HEK293 (cell line): Measurements from ENCODE around the gene MAGEL2.

ENCODE experiments used
- CTCF ChIA-PET: fragments of 350-600 bp; formaldehyde crosslinking; extraction: SDS; loops from one replicate; lab custom pipeline; 2021; ENCODE audit warnings: antibody characterized with exemption; lab: Yijun Ruan, JAX
- POLR2A ChIA-PET: fragments of 300-600 bp; formaldehyde crosslinking; extraction: SDS; loops from one replicate; lab custom pipeline; 2020; ENCODE audit warnings: antibody characterized with exemption, inconsistent platforms; lab: Yijun Ruan, JAX
- H3K27ac ChIP-seq: fragments of 200-500 bp; sonication (Bioruptor generic); 2 replicates; pipeline ENCODE4 v1.5.1; 2014; ENCODE audit warnings: low read depth, low read length, control low read depth, inconsistent platforms; ENCODE audit errors: extremely low read depth
- H3K36me3 ChIP-seq, 2 experiments: fragments of 200-500 bp in 1 of 2; sonication (Bioruptor generic) in 1 of 2; 1 replicate in 1 of 2; 2 replicates in 1 of 2; pipeline ENCODE4 v1.5.1; 2014 to 2017; ENCODE audit warnings: inconsistent platforms in 2 of 2, low read length in 2 of 2; ENCODE audit not compliant: control insufficient read depth in 2 of 2, insufficient read depth in 1 of 2
- H3K4me1 ChIP-seq: fragments of 200-500 bp; sonication (Bioruptor generic); 2 replicates; pipeline ENCODE4 v1.5.1; 2014; ENCODE audit warnings: mild to moderate bottlenecking, low read length, inconsistent platforms; ENCODE audit not compliant: control insufficient read depth, insufficient read depth
- H3K4me3 ChIP-seq: 2 replicates; pipeline ENCODE4 v1.5.1; 2011; ENCODE audit warnings: low read depth, mild to moderate bottlenecking, control low read depth, low read length, moderate library complexity
- H3K9me3 ChIP-seq: fragments of 200-500 bp; sonication (Bioruptor generic); 2 replicates; pipeline ENCODE4 v1.5.1; 2014; ENCODE audit warnings: low read depth, low read length, inconsistent platforms; ENCODE audit not compliant: control insufficient read depth, insufficient read depth
- KLF8 ChIP-seq: fragments of 450-650 bp; formaldehyde crosslinking; IDR thresholded peaks from 2 replicates; pipeline ENCODE4 v1.5.1; 2016; ENCODE audit warnings: missing biosample characterization, missing genetic modification characterization
- ZIC2 ChIP-seq: fragments of 450-650 bp; formaldehyde crosslinking; IDR thresholded peaks from 2 replicates; pipeline ENCODE4 v1.5.1; 2016; ENCODE audit warnings: missing biosample characterization, missing genetic modification characterization
- ZNF146 ChIP-seq: fragments of 450-650 bp; formaldehyde crosslinking; IDR thresholded peaks from 2 replicates; pipeline ENCODE4 v1.5.1; 2016; ENCODE audit warnings: missing biosample characterization, missing genetic modification characterization
- ZNF2 ChIP-seq: fragments of 450-650 bp; formaldehyde crosslinking; IDR thresholded peaks from 2 replicates; pipeline ENCODE4 v1.5.1; 2016; ENCODE audit warnings: missing biosample characterization, missing genetic modification characterization
- ZNF202 ChIP-seq: fragments of 450-650 bp; formaldehyde crosslinking; IDR thresholded peaks from 2 replicates; pipeline ENCODE4 v1.5.1; 2016; ENCODE audit warnings: missing biosample characterization, missing genetic modification characterization, borderline replicate concordance
- ZNF239 ChIP-seq: fragments of 450-650 bp; formaldehyde crosslinking; IDR thresholded peaks from 2 replicates; pipeline ENCODE4 v1.5.1; 2016; ENCODE audit warnings: missing biosample characterization, missing genetic modification characterization
- ZNF248 ChIP-seq: fragments of 450-650 bp; formaldehyde crosslinking; IDR thresholded peaks from 2 replicates; pipeline ENCODE4 v1.5.1; 2017; ENCODE audit warnings: missing biosample characterization, missing genetic modification characterization
- ZNF274 ChIP-seq, 2 experiments: fragments of 200-500 bp in 1 of 2; fragments of 450-650 bp in 1 of 2; sonication (Bioruptor generic) in 1 of 2; formaldehyde crosslinking in 1 of 2; IDR thresholded peaks; 2 replicates each; pipeline versions ENCODE4 v1.5.1 to v1.6.1; 2014 to 2016; ENCODE audit warnings: borderline replicate concordance in 1 of 2, inconsistent platforms in 1 of 2, low read length in 1 of 2, missing biosample characterization in 1 of 2, missing genetic modification characterization in 1 of 2
- ZNF350 ChIP-seq: fragments of 450-650 bp; formaldehyde crosslinking; IDR thresholded peaks from 2 replicates; pipeline ENCODE4 v1.5.0; 2017; ENCODE audit warnings: missing biosample characterization, mild to moderate bottlenecking, missing genetic modification characterization
- ZNF423 ChIP-seq: fragments of 450-650 bp; formaldehyde crosslinking; IDR thresholded peaks from 2 replicates; pipeline ENCODE4 v1.5.1; 2016; ENCODE audit warnings: missing biosample characterization, missing genetic modification characterization
- ZNF48 ChIP-seq: fragments of 450-650 bp; formaldehyde crosslinking; IDR thresholded peaks from 2 replicates; pipeline ENCODE4 v1.5.1; 2016; ENCODE audit warnings: missing biosample characterization, missing genetic modification characterization
- ZNF555 ChIP-seq: fragments of 450-650 bp; formaldehyde crosslinking; conservative IDR thresholded peaks from 2 replicates; pipeline ENCODE4 v1.5.1; 2017; ENCODE audit warnings: missing biosample characterization, mild to moderate bottlenecking, missing genetic modification characterization, inconsistent platforms
- ZNF571 ChIP-seq: fragments of 450-650 bp; formaldehyde crosslinking; IDR thresholded peaks from 2 replicates; pipeline ENCODE4 v1.5.0; 2017; ENCODE audit warnings: missing biosample characterization, missing genetic modification characterization
- ZNF626 ChIP-seq: fragments of 450-650 bp; sonication (Bioruptor Pico); formaldehyde crosslinking; IDR thresholded peaks from 2 replicates; pipeline ENCODE4 v1.5.1; 2018; ENCODE audit warnings: missing biosample characterization, missing genetic modification characterization, inconsistent platforms
- ZNF629 ChIP-seq: fragments of 450-650 bp; formaldehyde crosslinking; IDR thresholded peaks from 2 replicates; pipeline ENCODE4 v1.5.1; 2017; ENCODE audit warnings: missing biosample characterization, missing genetic modification characterization
- ZNF654 ChIP-seq: fragments of 450-650 bp; formaldehyde crosslinking; IDR thresholded peaks from 2 replicates; pipeline ENCODE4 v1.5.1; 2016; ENCODE audit warnings: low read depth, missing biosample characterization, missing genetic modification characterization
- ZNF664 ChIP-seq: fragments of 450-650 bp; formaldehyde crosslinking; IDR thresholded peaks from 2 replicates; pipeline ENCODE4 v1.5.1; 2016; ENCODE audit warnings: missing biosample characterization, missing genetic modification characterization
- ZNF670 ChIP-seq: fragments of 450-650 bp; formaldehyde crosslinking; IDR thresholded peaks from 2 replicates; pipeline ENCODE4 v1.5.1; 2016; ENCODE audit warnings: missing biosample characterization, missing genetic modification characterization, low read depth
- ZNF677 ChIP-seq: fragments of 450-650 bp; IDR thresholded peaks from 2 replicates; pipeline ENCODE4 v1.5.0; 2018; ENCODE audit warnings: missing biosample characterization, mild to moderate bottlenecking, missing genetic modification characterization, moderate library complexity
- ZNF747 ChIP-seq: fragments of 450-650 bp; formaldehyde crosslinking; IDR thresholded peaks from 2 replicates; pipeline ENCODE4 v1.5.1; 2016; ENCODE audit warnings: missing biosample characterization, missing genetic modification characterization
- ZSCAN16 ChIP-seq: fragments of 450-650 bp; formaldehyde crosslinking; IDR thresholded peaks from 2 replicates; pipeline ENCODE4 v1.5.1; 2016; ENCODE audit warnings: missing biosample characterization, missing genetic modification characterization
- TF ChIP-seq, protein P1 (sequence below): fragments of 450-650 bp; formaldehyde crosslinking; IDR thresholded peaks from 2 replicates; pipeline ENCODE4 v1.5.1; 2016; ENCODE audit warnings: missing biosample characterization, missing genetic modification characterization
- TF ChIP-seq, protein P2 (sequence below): fragments of 450-650 bp; formaldehyde crosslinking; IDR thresholded peaks from 2 replicates; pipeline ENCODE4 v1.5.1; 2016; ENCODE audit warnings: missing biosample characterization, missing genetic modification characterization, borderline replicate concordance

Gene MAGEL2

DNA sequence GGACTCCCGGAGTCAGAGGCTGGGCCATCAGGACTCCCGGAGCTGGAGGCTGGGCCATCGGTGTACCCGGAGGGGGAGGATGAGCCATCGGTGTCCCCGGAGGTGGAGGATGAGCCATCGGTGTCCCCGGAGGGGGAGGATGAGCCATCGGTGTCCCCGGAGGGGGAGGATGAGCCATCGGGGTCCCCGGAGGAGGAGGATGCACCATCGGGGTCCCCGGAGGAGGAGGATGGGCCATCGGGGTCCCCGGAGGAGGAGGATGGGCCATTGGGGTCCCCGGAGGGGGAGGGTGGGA lies 719 bp downstream of the MAGEL2 start:
- TF ChIP-seq KLF8 (tag by site-specific recombination) (no peak), ZNF629 (tag by site-specific recombination) (no peak), ZNF2 (no peak), ZNF747 (tag by site-specific recombination) (no peak), ZNF248 (tag by site-specific recombination) (no peak), ZNF555 (tag by site-specific recombination) (no peak), ZNF350 (no peak), ZNF664 (tag by site-specific recombination) (no peak), ZNF626 (tag by site-specific recombination) (no peak), ZNF274 (IDR thresholded peaks at IDR 0.05; ENCODE audit: low read length) (no peak), ZNF274 (tag by site-specific recombination; IDR thresholded peaks at IDR 0.05; ENCODE audit: borderline replicate concordance) (no peak), ZNF571 (tag by site-specific recombination) (no peak), ZNF677 (tag by site-specific recombination) (no peak), ZNF423 (tag by site-specific recombination) (no peak), ZNF670 (tag by site-specific recombination) (no peak)
- TF ChIP-seq, protein P1, sequence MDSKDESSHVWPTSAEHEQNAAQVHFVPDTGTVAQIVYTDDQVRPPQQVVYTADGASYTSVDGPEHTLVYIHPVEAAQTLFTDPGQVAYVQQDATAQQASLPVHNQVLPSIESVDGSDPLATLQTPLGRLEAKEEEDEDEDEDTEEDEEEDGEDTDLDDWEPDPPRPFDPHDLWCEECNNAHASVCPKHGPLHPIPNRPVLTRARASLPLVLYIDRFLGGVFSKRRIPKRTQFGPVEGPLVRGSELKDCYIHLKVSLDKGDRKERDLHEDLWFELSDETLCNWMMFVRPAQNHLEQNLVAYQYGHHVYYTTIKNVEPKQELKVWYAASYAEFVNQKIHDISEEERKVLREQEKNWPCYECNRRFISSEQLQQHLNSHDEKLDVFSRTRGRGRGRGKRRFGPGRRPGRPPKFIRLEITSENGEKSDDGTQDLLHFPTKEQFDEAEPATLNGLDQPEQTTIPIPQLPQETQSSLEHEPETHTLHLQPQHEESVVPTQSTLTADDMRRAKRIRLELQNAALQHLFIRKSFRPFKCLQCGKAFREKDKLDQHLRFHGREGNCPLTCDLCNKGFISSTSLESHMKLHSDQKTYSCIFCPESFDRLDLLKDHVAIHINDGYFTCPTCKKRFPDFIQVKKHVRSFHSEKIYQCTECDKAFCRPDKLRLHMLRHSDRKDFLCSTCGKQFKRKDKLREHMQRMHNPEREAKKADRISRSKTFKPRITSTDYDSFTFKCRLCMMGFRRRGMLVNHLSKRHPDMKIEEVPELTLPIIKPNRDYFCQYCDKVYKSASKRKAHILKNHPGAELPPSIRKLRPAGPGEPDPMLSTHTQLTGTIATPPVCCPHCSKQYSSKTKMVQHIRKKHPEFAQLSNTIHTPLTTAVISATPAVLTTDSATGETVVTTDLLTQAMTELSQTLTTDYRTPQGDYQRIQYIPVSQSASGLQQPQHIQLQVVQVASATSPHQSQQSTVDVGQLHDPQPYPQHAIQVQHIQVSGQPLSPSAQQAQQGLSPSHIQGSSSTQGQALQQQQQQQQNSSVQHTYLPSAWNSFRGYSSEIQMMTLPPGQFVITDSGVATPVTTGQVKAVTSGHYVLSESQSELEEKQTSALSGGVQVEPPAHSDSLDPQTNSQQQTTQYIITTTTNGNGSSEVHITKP (tag by site-specific recombination) = no peak
- H3K9me3 ChIP-seq = no peaks in the 10 kb centered on the region
- H3K4me3 ChIP-seq = no peak overlapping the region
- H3K27ac ChIP-seq = no peak overlapping the region
- ChIA-PET POLR2A (no interaction called here), CTCF (interaction anchor here (0.7 kb wide), 1 partner anchor 10 kb away, joined by 3 read pairs; no protein-coding TSS in a partner anchor)
- no peaks in the 10 kb centered on the region for H3K4me1 ChIP-seq
- H3K36me3 ChIP-seq = no peaks in the 10 kb centered on the region

DNA sequence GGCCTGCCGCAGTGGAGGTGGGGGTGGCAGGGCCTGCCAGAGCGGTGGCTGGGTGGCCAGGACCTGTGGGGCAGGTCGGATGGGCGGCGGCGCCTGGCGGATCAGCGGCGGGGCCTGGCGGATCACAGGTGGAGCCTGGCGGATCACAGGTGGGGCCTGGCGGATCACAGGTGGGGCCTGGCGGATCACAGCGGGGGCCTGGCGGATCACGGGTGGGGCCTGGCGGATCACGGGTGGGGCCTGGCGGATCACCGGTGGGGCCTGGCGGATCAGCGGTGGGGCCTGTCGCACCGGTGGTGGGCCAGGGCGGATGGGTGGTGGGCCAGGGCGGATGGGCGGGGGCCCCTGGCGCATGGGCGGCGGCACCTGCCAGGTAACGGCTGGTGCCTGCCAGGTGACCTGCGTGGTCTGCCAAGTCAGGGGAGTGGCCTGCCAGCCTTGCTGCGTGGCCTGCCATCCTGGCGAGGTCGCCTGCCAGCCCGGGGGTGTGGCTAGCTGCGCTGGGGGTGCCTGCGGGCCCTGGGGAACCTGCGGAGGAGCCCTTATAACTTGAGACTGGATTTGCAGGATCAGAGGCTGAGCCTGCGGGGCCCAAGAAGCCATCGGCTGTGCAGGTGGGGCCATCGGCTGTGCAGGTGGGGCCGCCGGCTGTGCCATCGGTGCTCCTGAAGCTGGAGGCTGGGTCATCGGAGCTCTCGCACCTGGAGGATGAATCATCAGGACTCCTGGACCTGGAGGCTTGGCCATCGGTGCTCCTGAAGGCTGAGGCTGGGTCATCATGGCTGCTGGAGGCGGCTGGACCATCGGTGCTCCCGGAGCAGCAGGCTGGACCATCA lies 1.3 kb downstream of the MAGEL2 start:
- Histone ChIP-seq H3K36me3 (no peaks in the 10 kb centered on the region), H3K4me1 (no peaks in the 10 kb centered on the region), H3K27ac (no peak overlapping the region), H3K4me3 (no peak overlapping the region), H3K9me3 (no peaks in the 10 kb centered on the region)
- ChIA-PET POLR2A (no interaction called here), CTCF (no interaction called here)
- TF ChIP-seq, protein P2, sequence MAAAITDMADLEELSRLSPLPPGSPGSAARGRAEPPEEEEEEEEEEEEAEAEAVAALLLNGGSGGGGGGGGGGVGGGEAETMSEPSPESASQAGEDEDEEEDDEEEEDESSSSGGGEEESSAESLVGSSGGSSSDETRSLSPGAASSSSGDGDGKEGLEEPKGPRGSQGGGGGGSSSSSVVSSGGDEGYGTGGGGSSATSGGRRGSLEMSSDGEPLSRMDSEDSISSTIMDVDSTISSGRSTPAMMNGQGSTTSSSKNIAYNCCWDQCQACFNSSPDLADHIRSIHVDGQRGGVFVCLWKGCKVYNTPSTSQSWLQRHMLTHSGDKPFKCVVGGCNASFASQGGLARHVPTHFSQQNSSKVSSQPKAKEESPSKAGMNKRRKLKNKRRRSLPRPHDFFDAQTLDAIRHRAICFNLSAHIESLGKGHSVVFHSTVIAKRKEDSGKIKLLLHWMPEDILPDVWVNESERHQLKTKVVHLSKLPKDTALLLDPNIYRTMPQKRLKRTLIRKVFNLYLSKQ = no peak
- TF ChIP-seq ZNF48 (tag by site-specific recombination) (no peak), ZSCAN16 (tag by site-specific recombination) (no peak), ZIC2 (no peak), ZNF239 (tag by site-specific recombination) (no peak), ZNF629 (tag by site-specific recombination) (no peak), ZNF202 (tag by site-specific recombination) (no peak), ZNF654 (tag by site-specific recombination) (no peak), ZNF146 (tag by site-specific recombination) (no peak)
